ENCODE data around the gene GPR31.

The GPR31 gene

GRCh38 chr6:167137081-167137480 is 20.7 kb downstream of the GPR31 start:
- no peak for DNase-seq

DNA sequence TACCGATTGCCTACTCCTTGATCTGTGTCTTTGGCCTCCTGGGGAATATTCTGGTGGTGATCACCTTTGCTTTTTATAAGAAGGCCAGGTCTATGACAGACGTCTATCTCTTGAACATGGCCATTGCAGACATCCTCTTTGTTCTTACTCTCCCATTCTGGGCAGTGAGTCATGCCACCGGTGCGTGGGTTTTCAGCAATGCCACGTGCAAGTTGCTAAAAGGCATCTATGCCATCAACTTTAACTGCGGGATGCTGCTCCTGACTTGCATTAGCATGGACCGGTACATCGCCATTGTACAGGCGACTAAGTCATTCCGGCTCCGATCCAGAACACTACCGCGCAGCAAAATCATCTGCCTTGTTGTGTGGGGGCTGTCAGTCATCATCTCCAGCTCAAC is 21.4 kb downstream of the GPR31 start:
- no peak for DNase-seq

GRCh38 chr6:167134448-167135328 is 23.1 kb downstream of the GPR31 start:
- DNase-seq, result no peak

DNA sequence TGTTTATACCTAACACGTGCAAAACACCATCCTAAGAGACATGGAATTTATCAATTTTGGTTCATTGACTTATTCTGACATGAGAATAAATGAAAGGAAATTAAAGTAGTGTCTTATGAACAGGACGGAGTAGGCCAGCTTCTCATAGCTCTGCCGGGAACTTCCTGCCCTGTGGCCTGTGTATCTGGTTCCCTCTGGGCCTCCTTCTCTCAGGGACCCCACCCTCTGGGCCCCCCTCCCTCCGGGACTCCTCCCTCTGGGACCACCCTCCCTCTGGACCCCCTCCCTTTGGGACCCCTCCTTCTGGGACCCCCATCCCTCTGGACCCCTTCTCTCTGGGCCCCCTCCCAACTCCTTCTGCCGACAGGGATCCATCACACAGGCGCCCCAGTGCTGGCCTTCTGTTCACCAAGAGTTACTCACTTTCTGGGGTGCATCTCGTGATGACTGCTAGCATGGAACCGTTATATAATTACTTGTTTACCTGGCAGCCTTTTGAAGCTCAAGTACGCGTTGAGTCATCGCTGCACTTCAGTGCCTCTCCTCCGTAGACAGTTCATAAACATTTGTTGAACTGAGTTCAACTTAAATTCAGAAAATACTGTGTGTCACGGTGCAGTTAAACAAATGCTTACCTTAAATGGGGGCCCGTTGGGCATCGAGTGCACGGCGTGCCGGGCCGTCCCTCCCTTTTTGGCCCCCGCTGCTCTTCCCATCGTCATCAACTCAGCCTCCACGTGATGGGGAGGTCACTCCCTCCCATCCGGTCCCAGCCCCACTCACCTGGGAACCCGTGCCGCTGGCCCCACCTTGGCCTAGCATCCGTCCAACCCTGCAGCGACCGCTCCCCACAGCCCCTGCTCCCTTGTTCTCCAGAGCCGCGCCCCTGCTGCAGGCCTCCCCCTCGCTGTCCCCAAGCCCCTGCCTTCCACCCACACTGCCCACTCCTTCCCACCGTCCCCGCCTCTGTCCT is 26.8 kb downstream of the GPR31 start:
- no peak for DNase-seq

DNA sequence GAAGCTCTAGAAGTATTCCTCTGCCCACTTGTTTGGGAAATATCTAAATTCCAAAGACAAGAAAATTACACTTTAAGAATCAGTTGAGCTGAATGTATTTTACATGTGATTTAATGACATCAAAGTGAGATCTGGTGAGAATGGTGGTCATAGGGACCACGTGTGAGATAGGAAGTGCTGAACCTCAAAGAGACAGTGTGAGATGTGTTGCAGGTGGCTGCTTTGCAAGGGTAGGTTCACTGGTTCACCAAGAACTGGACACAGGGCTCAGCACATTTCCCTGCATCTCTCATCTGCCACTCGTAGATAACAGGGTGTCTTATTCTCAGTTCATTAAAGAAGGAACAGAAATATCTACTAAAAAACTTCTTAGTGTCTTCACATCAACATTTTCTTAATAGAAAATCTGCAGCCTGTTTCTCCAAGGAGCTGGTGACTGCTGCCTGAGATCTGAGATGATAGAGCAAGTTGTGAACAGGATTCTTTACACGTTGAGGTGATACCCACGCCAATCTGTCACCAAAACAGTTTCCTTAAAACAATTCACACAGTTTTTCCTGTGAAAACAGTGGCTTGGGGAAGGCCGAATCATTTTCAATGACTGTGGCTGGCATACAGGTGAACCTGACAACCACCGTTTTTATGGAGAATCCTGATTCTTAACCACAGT is 27.6 kb downstream of the GPR31 start:
- DNase-seq, result no peak

DNA sequence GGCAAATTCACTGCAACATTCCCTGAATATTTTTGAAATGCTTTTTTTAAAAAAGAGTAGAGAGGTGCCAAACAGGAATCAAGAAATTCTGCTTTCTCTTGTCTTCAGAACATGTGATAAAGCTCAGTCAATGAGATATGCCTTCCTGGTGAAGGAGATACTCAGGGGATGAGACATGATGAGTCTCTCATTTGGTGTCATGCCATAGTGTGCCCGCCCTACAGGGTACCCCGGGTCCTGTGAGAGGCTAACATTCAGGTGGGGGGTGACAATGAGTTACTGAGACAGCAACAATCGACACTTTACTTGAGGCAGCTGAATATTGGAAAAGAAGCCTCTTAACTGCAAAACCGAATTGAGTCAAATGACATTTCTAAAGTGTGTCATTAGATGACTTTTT is 28.2 kb downstream of the GPR31 start:
- no peak for DNase-seq

DNA sequence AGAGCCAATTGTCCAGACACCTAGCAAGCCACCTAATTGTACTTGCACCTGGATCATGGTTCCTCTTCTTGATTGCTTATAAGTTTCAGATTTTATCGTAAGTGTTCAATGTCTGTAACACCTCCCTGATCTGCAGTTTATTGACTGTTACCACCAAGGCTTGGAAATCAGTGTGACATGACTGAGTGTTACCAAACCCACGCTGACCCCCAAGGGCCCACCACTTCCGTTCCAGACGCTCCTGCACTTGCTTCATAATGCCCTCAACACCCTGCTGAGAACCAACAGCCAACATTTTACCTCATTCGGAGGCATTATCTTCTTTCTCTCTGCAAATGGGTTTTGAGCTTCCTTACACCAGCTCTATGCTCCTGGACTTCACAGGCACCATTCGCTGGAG is 28.6 kb downstream of the GPR31 start:
- no peak for DNase-seq

DNA sequence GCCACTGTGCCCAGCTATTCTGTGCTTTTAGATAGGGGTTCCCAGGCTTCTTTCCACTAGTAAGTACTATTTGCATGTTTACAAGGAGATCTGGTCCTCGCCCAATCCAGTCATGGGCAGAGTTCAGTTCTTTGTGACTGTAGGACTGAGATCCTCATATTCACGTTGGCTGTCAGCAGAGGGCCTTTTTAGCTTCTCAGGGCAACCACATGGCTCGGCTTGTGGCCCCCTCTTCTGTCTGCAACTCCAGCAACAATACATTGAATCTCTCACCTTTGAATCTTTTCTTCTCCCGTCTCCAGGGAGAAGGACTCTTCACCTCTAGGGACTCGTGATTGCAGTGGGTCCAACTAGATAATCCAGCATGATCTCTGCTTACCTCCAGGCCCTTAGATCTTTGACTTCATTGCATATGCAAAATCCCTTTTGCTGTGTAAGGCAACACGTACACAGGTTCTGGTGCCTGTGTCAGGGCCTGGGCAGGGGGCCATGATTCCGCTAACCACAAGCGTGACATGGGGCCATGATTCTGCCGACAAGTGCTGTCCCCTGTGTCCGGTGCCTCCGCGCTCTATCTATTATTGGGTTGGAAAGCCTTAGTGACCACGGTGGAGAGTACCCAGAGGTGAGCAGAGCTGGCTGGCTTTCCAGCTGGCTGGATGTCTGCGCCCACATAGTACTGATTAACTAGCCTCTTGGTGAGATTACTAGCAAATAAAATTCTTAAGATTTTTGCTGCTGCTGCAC is 29.8 kb downstream of the GPR31 start:
- no peak for DNase-seq

- no peak for DNase-seq
Measured at GRCh38 chr6:167125855-167126349, 31.9 kb downstream of the GPR31 start.

- no peak for DNase-seq
Measured at GRCh38 chr6:167125410-167125809, 32.4 kb downstream of the GPR31 start.

GRCh38 chr6:167124753-167125152 is 33.0 kb downstream of the GPR31 start:
- no peak for DNase-seq

DNA sequence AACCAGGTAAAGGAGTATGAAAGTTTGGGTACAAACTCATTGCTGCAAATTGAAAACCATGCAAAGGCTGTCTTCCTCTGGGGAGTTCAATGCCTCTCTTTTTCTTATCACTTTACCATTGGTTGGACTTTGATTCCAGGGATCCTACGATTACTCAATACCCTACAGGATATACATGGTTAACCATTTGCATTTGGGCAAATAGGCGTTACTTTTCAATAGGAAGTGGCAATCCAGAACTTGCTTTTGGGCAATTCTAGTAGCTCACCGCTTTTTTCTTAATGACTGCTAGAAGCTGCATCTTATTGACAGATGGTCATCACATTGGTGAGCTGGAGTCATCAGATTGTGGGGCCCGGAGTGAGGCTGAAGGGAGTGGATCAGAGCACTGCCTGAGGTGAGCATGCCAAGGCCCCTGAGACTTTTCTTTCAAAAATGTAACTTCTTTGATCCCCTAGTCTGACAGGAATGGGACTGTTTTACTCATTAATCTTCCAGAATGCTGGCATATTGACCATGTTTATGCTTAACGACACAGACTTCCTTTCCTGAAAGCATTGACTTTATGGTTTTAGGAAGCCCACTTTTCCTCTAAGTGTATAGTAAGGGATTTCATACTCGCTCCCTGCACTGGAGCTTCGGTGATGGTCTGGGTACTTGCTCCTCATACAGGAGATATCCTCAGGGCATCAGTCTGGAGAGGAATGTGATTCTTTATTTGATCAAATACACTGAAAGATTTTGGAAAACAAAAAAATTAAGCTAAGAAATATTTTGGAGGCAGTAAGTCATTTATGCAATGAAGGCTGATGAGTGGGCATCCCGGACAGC is 34.7 kb downstream of the GPR31 start, which contains the start of gene CCR6:
CCR6 (plus strand) TSS at position 270 of the 831 bp plus-strand sequence. CDS start 13,039 bp downstream, outside the sequence.
- DNase-seq, result no peak

GRCh38 chr6:167122041-167122826 is 35.5 kb downstream of the GPR31 start:
- no peak for DNase-seq

GRCh38 chr6:167121335-167121841 is 36.4 kb downstream of the GPR31 start:
- DNase-seq, result no peak

DNA sequence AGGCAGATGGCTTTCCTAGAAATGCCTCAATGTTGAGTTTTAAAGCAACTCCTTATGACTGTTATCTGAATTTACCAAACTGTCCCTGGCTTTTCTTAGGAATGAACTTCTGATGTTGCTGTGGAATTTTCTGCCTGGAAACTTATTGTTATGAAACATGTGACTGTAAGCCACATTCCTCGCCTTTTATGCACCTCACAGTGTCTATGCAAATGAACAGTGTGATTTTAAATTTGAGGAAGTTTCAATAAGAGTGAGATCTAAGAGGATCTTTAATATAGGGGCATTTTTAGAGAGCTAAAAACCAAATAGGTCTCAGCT is 37.2 kb downstream of the GPR31 start:
- DNase-seq, result no peak

GRCh38 chr6:167119670-167120582 is 37.9 kb downstream of the GPR31 start:
- DNase-seq, result no peak

- no peak for DNase-seq
Measured at GRCh38 chr6:167118839-167119238, 38.9 kb downstream of the GPR31 start.

GRCh38 chr6:167118006-167118405 is 39.8 kb downstream of the GPR31 start:
- DNase-seq, result no peak

DNA sequence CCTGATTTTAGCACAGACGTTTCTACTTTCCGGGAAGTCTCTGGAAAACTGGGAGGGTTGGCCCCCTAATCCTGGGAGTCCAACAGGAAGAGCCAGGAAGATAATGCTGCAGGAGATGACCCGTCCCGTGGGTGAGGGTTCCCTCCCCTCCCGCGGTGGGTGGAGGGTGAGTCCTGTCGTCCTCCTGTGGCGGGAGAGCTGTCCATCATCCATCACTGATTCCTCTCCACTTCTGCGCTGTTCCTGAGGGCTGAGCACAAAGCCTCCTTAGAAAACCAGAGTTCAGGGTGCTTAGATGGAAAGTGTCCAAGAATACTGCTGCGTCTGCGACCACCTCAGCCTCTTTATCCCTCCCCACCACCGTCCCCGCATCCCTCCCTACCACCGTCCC is 40.9 kb downstream of the GPR31 start:
- no peak for DNase-seq
